HG03175 (cell line): ENCODE data around the gene MGME1.
"Not testable (repeated sequence)": the region's sequence is repeated elsewhere in the genome, so short reads cannot be mapped to it uniquely, and the experiment has no call there.

Source experiments
- ATAC-seq: cut with Tn5 transposase; IDR thresholded peaks from one replicate; pipeline ENCODE4 v1.9.1; 2021; ENCODE audit warnings: mild to moderate bottlenecking, moderate library complexity; ENCODE audit not compliant: unreplicated experiment

The MGME1 gene

GRCh38 chr20:17958373-17959256 is 10.2 kb upstream of the MGME1 start:
- no peak for ATAC-seq

DNA sequence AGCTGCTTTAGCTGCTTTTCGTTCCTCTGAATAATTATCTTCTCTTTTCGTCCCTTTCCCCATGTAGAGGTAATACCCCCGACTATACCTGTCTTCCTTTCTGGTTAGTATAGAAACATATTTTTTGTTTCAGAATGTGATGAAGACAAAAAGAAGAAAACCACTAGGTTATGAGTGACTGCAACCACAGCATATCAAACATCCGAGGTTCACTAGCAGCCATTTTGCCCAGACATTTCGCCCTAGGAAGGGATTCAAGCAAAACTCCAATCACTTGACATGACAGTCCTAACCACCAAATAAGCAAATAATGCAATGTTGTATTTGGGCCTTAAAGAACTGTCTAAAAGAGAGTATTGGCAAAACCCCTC is 9.6 kb upstream of the MGME1 start:
- no peak for ATAC-seq

GRCh38 chr20:17960400-17960885 is 8.4 kb upstream of the MGME1 start:
- not testable (repeated sequence) for ATAC-seq

- ATAC-seq = peak; percentile 21
Observed at GRCh38 chr20:17960927-17961586, 7.8 kb upstream of the MGME1 start.

GRCh38 chr20:17961587-17961940 is 7.3 kb upstream of the MGME1 start:
- ATAC-seq = no peak

DNA sequence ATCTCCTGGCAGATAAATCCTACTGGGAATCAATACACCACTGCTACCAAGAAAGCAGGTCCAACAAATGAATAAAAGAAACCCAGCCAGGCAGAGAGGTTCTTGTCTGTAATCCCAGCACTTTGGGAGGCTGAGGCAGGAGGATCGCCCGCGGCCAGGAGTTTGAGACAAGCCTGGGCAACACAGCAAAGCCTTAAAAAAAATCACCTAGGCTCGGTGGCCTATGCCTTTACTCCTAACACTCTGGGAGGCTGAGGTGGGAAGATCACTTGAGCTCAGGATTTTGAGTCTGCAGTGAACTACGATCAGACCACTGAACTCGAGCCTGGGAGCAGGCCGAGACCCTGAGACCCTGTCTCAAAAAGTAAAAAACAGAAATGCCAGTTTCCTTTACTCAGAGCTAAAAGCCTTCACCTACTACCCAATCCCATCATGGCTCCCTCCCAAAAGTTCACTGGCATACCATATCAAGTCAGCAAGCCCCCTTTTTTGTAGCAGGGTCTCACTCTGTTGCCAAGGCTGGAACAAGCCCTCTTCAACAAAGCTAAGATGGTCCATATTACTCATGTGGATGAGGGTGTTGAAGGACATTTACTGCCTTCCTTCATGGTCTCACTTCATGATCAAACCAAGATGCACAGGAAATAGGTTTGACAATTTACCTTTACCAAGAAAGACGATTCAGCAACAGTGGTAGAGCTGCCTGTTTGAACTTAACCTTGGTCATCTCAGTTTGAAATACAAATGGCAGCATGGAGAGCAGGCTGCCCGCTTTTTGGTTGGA is 5.5 kb upstream of the MGME1 start:
- ATAC-seq = no peak

DNA sequence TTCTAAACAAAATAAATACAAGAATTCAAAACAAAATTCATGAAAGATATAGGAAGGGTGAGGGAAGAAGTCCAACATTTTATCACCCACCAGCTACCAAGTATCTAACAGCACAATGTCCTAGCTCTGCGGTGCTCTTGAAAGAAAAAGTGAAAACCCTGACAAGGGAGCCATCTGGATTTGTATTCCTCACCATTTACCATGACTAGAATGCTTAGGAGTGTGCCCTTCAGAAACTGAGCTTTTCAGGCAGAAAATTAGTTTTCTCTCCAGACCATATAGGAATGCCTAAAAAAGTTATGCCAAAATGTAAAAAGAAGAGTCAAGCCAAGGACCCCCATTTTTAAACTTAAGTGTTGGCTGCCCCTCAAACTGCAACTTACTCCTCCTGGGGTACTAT is 4.7 kb upstream of the MGME1 start:
- no peak for ATAC-seq

DNA sequence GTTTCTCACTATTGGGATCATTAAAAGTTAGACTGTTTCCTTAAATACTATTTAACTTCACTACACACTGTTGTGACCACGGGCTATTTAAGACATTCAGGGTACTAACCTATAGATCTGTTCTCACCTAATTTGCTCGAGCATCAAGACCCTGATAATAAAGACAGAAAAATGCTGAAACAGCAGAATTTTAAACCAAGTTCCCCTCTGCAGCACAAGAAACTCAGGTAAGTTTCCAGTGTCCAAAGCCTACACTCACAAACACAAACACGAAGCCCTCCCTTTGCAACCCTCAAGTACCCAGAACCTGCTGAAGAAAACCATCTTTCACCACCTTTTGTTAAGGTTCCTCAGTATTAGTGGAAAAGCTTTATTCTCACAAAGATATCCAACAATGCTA is 4.2 kb upstream of the MGME1 start:
- no peak for ATAC-seq

DNA sequence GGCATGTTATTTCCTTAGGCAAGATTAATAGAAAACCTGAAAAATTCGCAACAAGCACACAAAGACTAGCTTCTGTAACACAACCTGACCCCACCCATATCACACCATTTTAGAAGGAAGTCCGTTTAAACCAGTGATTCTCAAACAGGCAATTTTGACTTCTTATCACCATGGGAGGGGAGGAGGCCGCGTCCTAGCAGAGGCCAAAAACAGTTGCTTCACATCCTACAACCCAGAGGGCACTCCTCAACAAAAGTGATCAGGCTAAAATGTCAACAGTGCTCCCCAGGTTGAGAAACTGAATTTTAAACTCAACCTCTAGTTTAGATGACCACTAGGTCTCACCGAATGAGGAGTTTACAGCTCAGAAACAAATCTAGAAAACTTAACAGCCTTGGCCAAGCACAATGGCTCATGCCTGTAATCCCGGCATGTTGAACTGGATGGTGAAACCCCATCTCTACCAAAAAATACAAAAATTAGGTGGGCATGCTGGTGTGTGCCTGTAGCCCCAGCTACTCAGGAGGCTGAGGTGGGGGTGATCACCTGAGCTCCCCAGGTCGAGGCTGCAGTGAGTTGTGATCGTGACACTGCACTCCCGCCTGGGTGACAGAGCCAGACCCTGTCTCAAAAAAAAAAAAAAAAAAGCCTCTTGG is 3.6 kb upstream of the MGME1 start:
- no peak for ATAC-seq

GRCh38 chr20:17966432-17967310 is 2.1 kb upstream of the MGME1 start:
- ATAC-seq = no peak

DNA sequence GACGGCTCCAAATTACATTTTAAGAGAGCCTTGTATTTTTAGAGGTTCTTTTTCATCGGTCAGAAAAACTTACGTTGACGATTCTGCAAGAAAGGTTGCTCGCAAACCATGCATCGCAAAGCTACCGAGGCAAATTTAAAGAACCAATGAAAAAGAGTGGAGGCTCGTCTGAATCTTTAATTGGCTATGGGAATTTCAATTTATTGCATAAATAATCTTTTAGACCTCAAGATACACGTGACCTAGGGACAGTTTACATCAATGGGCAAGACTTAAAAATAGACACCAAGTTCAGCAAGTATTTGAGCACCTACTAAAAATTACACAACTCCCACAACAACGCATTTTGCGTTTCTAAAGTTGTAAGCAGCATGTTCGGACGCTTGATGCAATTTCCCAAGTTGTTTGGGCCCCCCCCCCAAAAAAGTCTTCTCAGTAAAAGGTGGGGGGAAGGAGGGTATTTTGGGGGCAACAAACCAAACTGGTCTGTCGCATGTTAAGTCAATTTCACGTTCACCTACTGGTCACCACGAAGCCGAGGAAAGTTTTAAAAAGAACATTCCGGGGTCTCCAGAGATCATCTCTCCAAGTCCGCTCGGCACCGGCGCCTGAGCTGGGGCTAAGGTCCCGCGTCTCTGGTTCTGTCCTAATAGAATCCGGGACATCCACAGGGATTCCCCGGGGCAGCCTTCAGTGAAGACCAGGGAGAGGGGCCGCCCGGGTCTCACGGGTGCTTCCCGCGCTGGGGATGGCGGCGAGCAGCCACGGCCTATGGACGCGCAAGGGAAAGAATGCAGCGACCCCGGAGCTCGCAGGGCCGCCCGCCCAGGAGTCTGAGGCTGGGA is 1.1 kb upstream of the MGME1 start:
- peak; percentile 1 for ATAC-seq

DNA sequence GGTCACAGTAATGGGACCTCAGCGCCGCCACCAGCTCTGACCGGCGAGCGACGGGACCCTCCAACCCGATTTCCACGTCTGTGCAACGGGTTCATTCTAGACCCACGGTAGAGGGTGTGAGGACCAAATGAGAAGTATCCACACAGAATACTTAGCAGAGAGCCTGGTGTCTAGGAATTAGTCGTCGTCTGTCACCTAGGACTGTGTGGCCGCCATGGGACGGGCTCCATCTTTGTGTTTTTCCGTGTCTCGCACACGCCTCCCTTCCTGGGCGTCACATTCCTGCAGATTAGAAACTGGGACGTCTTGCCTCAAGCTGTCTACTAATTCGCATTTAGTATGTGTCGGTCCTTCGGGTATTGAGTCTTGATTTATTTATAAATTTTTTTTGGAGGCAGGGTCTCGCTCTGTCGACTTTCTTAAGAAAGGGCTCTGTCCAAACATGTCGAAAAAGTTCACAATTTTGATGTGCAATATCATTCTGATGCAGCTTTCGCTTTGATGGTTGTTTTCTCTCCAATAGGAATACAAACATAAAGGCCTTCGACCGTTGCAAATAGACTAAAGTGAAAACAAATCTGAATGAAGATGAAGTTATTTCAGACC is 563 bp downstream of the MGME1 start:
- peak; percentile 9 for ATAC-seq

- no peak for ATAC-seq
Observed at GRCh38 chr20:17969884-17970409, 1.1 kb downstream of the MGME1 start.

GRCh38 chr20:17971300-17972013 is 2.6 kb downstream of the MGME1 start:
- ATAC-seq = no peak

DNA sequence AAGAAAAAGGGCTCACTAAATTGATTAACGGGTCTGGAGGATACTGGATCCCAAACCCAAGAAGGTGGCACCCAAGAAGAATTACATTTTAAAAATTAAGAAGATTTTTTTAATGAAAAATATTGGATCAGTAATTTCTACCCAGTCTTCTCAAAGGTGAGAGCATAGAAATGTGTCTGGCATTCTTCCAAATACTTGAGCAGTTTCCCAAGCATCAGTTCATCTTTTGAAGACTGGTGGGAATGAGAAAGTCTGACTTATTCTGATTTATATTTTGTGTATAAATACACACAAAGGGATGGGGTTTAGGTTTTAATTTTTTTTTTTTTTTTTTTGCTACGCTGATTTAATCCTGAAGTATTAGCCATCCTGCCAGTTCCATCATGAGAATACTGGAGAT is 3.3 kb downstream of the MGME1 start:
- ATAC-seq = no peak

DNA sequence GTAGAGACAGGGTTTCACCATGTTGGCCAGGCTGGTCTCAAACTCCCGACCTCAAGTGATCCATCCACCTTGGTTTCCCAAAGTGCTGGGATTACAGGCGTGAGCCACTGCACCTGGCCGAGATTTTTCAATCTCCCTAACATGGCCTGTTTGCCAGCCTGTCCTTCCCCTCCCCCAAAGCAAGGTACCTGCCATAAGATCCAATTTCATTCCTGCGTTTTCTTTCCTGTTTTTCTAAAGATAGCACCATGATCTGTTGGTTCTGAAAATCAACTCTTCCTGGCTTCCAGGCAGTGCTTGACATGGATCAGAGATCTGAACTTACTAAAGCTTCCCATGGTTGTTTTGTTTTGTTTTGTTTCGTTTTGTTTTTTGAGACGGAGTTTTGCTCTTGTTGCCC is 7.5 kb downstream of the MGME1 start:
- ATAC-seq = no peak

- ATAC-seq = no peak
Observed at GRCh38 chr20:17985388-17986018, 16.7 kb downstream of the MGME1 start.
